Stimulated activated CD4-positive, alpha-beta T cell treated with anti-CD3 and anti-CD28 coated beads, Interleukin-2, amount 100 ng/mL, for 48 hours (primary cell): ENCODE measurements around the gene TYR.
"Not testable (repeated sequence)": the region's sequence is repeated elsewhere in the genome, so short reads cannot be mapped to it uniquely, and the experiment has no call there.

Experiments used
- DNase-seq, 2 donors: peaks; one replicate each; pipeline ENCODE4 v3.0.0-alpha.2; 2020

The TYR gene

DNA sequence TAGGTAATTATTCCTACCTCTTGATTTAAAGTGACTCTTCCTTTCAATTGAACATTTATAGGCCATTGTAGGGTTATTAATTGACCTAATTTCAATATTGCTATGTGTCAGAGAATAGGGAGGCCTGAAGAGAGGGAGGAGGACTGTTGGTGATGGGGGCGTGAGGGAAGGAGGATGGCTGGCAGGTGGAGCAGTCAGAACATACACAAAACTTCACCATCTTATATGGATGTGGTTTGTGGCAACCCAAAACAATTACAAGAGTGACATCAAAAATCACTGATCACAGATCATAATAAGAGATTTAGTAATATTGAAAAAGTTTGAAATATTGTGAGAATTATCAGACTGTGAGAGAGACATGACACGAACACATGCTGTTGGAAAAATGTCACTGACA is 95.5 kb downstream of the TYR start:
- not testable (repeated sequence) for DNase-seq

DNA sequence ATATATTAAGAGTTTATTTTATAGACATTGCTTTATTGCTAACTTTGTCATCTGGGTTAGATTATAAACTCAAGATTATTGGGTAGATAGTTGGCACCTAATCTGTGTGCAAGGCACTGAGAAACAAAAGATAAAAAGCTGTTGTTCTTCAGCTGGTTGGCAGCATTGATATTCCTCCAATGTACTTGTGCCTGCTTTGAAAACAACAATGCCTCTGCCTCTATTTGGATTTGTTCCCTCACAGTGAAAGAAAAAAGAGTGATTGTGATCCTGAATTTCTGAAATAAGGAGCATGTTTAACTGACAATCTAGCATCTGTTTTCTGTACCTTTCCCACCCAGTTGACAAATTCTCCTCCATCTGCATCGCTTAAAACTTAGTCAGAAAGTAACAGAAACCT is 98.3 kb downstream of the TYR start:
- no peak for DNase-seq

DNA sequence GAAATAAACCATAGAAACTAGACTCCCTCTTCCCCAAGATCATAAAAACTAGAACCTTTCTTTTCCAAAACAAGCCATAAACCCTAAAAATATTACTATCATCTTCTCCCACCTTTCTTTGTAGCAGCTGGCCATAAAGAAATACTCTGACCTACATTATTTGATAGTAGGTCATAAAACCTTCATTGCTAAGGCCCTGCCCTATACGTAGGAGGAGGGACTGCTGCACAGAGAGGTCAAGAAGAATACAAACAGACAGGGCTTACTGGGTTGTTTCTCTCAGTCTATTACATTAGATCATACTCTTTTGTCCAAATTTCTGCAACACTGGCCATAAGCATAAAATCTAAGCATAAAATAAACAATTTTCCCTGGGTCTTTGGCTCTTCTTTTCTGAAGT is 101.5 kb downstream of the TYR start:
- DNase-seq: no peak

DNA sequence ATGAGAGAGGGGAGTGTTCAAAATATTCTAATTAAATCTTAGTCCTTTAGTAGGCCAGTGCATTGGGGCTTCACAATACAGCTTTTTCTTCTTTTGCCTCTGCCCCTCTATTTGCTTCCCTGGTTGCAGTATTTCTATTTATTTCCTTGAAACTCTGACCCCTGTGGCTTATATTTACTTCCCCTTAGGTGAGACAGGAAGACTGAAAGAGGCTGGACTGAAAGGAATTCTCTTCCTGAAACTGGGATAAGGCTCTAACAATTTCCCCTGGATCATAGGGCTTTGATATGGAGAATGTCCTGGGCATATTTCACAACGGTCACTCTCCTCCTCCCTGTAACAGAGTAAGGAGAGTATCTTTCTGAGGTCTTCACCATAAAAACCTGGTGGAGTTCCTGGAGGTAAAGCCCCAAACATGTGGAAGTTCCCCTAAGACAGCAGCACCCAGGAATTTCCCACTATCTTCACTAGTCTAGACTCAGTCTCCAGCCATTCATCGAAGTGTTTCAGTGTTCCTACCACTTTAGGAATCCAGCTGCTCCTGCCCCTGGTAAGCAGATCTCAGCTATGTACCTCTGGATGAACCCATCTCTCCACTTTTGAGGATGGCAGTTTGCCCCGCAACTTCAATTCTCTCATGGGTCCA is 103.5 kb downstream of the TYR start:
- DNase-seq: not testable (repeated sequence)

DNA sequence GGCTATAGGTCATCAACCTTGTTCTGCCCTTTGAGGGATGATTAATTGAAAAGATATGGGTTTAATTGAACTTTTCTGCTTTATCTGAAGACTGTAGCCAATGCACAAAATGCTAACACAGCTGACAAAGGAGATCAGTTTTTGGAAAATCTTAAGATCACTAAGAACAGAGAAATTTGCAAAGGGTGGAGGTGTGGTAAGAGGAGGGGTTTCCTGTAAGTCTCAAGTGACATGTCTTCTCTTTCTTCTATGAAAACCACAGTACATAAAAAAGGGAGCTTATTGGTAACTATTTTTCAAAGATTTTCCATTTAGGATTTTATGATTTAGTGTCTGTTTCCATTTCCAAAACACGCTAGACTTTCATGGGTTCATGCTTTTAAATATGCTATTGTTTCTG is 108.9 kb downstream of the TYR start:
- not testable (repeated sequence) for DNase-seq

DNA sequence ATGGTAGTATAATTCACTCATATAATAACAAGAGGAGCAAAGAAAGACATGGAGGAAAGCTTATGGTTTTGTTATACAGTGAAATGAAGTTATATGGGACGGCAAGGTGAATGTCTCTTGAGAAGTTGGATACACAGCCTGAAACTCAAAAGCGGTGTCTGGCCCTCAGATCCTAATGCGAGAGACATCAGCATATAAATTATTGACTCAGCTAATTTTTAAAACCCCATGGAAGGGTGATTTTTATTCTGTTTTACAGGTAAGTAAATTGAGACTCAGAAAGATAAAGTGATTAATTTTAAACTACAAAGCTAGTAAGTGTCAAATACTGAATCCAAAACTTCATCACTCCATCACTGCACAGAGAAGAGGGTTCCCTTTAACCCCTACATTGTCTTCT is 110.3 kb downstream of the TYR start:
- DNase-seq: not testable (repeated sequence)

DNA sequence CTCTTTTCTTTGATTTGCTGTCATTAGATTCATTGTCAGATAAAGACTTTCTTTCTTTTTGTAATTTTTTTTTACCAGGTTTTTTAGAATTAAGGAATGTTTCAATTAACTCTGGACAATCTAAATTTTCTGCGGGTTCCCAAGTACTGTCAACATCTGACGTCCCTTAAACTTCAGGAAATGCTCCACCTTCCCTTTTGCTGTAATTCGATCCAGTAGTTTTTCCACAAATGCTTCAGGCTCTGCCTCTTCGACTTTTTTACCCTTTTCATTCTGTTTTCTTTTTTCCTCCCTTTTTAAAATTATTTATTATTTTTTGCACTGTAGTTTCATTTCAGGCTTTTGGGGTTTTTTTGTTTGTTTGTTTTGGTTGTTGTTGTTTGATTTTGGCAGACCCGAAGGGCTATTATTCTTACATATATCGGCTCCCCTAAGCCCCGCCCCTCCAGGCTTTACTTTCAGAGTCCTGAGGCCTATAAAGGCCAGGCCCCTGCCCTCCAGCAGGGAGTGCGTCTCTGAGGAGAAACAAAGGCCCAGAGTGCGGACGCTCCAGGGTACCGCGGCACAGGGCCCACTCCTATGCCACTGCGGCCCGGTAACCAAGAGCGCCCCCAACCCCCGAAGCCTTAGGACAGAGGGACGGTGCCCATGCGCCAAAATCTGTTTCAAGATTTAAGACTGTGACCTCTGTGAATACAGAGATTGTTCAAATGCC is 116.4 kb downstream of the TYR start:
- DNase-seq: no peak

DNA sequence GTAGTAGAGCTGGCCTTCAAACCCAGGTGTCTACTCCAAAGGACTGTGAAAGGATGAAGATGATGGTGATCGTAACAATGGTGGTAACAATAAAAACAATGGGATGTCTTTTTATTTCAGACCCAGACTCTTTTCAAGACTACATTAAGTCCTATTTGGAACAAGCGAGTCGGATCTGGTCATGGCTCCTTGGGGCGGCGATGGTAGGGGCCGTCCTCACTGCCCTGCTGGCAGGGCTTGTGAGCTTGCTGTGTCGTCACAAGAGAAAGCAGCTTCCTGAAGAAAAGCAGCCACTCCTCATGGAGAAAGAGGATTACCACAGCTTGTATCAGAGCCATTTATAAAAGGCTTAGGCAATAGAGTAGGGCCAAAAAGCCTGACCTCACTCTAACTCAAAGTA is 117.3 kb downstream of the TYR start:
- DNase-seq: not testable (repeated sequence)

DNA sequence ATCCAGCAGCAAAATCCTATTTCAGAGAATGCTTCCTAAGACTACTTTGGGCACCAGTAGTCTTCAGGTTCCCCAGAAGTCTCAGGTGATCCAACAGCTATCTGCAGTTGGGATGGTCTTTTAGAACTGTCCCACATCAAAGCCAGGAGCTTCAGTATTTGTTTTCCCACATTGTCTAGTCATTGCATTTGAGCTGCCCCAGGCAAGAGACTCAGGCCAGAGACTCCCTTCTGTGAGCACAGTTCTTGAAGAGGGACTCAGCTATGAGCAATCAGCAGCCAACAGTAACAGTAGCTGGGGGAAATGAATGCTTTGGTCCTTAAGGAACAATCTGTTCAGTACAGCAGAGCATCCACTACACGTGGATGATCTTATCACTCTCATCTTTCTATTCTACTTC is 125.4 kb downstream of the TYR start:
- not testable (repeated sequence) for DNase-seq

DNA sequence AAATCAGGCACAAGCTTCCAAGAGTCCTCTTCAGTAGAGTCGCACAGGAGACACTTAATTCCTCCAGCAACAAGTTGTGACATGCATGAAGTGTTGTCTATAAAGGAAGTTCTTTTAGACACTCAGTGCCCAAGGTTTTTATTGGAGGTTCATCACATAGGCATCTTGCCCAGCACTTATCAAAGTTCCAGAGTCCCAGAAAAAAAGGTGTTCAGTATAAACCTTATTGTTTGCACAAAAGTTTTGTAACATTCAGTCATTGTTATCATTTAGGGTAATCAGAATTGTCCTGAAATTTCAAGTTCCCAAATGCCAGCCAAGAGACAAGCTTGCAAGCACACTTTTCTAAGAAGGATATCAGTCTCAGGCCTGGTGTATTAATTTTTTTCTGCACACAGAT is 130.6 kb downstream of the TYR start:
- not testable (repeated sequence) for DNase-seq

DNA sequence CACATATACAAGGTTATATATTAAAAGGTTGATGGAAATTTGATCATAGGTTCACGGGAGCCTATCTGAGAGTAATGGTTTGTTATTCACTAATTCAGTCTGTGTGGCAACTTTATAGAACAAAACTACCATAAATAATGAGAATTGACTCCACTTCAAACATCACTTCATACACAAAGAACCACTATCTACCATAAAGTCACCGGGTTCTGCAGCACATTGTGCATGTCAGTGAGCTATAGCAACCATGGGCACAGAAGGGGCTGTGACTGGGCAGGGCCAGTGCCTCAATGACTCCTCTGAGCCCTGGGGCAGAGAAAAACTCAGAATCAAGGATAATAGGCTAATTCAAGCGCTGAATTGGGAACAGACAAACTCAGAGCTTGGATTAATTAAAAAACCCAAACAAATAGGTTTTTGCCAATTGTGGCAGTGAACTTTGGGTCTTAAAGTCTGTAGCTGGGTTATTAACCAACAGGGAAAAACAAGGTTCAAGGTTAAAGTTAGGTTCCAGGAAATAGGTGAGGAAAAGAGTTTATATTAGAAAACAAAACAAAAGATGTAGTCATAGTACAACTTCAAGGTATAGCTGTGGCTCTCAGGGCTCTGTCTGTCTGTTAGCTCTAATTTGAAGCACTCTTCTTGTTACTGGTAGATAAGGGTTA is 131.8 kb downstream of the TYR start:
- DNase-seq: not testable (repeated sequence)

DNA sequence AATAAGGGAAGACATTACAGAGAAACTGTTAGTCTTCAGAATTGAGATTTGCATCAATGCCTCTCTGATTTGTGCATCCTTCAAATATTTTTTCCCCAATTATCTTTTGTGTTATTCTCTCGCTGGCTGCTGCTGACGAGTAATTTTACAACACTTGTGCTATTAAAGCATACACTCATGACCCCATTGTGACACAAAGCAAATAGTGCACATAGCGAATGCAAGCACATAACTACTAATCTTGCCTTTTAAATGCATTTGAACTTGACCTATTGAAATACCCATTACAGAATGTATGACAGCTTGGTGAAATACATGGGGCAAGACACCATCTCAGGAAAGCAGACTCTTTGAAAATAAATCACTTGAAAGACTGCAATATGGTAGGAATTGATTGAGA is 132.9 kb downstream of the TYR start:
- DNase-seq: not testable (repeated sequence)

DNA sequence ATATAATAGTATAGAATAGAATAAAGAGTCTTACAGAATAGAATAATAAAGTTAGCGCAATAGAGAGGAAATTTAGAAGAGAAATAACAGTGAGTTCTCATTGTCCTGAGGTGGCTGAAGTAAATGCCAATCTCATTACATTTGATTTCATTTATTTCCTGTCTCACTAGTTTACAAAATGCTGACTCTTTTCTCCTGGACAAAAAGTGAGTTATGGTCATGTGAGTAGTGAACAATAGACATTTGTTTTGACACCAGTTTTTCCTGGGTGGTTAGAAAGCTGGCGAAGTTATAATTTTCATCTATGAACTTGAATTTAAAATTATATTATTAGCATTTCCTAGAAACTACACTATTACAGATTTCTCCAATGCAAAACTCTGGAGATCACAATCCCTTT is 143.7 kb downstream of the TYR start:
- DNase-seq: no peak

DNA sequence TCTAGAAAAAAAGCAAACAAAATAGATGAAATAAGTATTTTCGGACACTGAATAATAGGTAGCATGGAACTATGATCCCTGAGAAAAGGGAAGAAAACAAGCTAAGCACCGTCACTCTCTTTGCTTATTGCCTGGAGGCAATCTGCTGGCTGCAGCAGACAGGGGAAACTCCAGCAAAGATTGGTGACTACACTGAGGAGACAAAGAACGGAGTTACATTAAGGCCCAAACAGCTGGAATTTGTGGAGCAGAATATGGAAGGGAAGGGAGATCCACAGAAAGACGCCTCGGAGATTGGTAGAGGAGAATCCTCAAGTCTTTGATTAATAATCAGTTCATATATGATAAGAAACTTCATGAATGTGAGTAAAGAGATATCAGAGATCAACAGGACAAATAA is 150.2 kb downstream of the TYR start:
- DNase-seq: no peak

DNA sequence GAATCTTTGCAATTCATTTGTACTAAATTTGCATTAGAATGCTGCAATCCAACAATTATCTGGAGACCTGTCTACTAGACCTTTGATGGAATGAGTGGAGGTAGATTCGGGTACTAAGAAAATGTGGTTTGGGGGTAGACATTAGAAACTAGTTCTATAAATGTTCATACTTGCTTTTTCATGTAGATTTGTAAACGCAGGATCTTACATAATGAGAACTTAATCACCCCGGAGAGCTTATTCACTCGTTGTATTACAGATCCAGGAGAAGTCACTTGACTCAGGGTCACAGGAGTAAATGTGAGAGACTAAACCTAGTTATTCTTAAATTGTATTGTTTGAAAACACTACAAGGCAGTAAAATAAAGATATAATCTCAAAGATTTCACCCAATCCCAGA is 154.3 kb downstream of the TYR start:
- DNase-seq: not testable (repeated sequence)

DNA sequence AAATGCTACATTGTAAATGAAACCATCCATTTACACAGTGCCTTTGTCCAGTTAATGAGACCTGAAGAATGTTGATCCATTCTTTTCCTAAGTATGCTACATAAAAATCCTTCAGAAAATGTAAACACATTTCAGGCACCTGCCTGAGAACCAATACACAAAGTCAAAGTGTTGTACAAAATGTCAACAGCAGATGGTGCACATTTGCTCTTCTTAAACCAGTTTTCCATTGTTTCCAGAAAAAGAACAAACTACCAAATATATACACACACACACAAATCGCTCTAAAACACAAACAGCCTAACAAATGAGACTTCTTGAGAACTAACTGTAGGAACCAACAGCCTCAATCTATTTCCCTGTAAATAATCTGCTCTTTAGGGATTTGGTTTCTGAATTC is 156.0 kb downstream of the TYR start:
- not testable (repeated sequence) for DNase-seq

DNA sequence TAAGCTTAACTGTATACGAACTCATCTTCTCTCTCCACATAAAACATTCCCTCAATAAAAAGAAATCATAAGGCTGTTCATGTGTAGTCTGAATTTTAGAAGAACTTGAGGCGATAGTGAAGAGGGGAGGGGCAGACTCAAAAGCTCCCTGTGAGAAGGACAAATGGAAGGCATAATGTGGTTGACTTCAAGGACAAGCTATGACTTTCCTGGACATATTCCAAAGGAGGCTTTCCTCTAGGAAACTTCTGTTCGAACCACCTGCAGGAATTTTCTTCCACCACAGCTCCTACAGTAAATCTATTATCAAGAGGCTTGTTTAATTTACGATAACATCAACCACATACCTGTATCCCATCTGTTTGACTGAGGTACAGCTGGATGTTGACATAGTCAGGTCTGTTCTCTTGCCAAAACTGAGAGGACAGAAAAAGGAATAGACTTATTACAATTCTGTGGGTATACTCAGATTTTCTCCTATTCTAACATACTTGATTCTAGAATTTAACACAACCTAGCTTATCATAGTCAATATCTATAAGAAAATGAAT is 159.5 kb downstream of the TYR start:
- not testable (repeated sequence) for DNase-seq

DNA sequence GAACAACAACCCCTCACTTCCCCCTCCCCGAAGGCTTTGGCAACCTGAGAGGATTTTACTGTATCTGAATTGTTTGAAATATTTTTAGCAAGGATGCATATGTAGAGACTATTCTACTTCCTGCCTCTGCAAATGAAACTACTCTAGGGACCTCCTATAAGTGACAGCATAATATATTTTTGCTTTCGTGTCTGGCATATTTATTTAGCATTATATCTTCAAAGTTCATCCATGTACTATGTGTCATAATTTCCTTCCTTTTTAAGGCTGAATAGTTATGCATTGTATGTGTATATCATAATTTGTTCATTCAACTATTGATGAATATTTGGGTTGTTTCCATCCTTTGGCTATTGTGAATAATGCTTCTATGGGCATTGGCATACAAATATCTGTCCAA is 160.4 kb downstream of the TYR start:
- not testable (repeated sequence) for DNase-seq

DNA sequence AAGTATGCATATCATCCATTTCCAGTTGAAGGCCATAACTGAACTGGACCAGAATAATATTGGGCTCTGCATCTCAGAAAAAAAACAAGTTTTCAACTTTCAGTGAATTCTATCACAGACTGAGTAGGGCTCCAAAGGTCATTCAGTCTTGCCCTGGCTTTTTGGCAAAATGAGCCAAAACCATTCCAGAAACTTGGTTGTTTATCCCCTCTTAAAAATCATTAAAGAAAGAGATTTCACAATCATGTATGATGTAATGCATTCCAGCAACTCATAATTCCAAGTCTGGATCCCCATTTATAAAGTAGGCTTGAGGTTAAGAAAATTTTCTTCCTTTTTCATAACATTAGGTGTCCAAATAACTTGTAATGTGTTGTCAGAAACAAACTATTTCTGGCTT is 162.8 kb downstream of the TYR start:
- DNase-seq: not testable (repeated sequence)

DNA sequence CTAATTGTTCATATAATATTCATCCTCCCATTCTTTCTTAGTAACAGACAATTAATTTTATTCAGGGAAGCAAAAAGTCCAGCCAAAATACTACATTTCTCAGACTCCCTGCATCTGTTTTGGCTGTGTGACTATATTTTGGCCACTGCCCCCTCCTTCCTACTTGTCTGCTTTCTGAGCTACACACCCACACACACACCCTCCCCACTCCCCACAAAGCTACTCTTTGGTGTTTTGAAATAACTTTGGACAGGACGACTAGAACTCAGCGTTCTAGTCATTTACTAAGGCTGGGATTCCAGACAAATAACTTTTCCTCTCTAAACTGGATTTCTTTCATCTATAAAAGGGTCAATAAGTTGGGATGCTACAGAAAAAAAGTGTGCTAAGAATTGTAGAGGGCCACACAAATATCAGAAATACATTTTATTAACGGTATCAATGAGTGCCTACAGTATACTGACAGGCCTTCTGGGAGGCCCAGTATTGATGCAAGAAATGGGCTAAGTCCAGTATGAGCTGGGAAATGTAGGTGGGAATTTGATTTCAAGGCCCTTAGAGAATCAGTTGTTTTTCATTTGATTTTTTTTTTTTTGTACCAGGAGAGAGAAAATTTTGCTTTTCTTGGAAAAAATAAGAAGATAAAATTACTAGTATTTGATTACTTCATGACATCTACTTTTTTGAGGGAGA is 165.4 kb downstream of the TYR start:
- DNase-seq: not testable (repeated sequence)
